DOHH2 (cell line): ENCODE measurements around the gene CD244.

Experiments used
- H3F3A ChIP-seq: fragments of 200-600 bp; sonication (generic), shearing (Covaris generic); 2 replicates; pipeline ENCODE4 v1.6.0; 2016; ENCODE audit warnings: antibody characterized with exemption, mild to moderate bottlenecking; ENCODE audit not compliant: control insufficient read depth, insufficient read depth
- H3K27ac ChIP-seq: fragments of 200-600 bp; sonication (generic); 2 replicates; pipeline ENCODE4 v1.5.1; 2014; ENCODE audit warnings: low read depth, mild to moderate bottlenecking, low read length, moderate library complexity
- H3K27me3 ChIP-seq: fragments of 200-600 bp; sonication (generic); 2 replicates; pipeline ENCODE4 v1.6.1; 2014; ENCODE audit warnings: mild to moderate bottlenecking, low read length, mixed read lengths; ENCODE audit not compliant: control insufficient read depth
- H3K36me3 ChIP-seq: fragments of 200-600 bp; sonication (generic); 2 replicates; pipeline ENCODE4 v1.6.1; 2014; ENCODE audit warnings: mild to moderate bottlenecking, low read length, moderate library complexity, mixed read lengths; ENCODE audit not compliant: control insufficient read depth
- H3K4me1 ChIP-seq: fragments of 200-600 bp; sonication (generic); 2 replicates; pipeline ENCODE4 v1.6.1; 2014; ENCODE audit warnings: mild to moderate bottlenecking, low read length, mixed read lengths; ENCODE audit not compliant: control insufficient read depth
- H3K4me2 ChIP-seq: fragments of 200-600 bp; sonication (generic); 2 replicates; pipeline ENCODE4 v1.6.0; 2014; ENCODE audit warnings: mild to moderate bottlenecking, low read length, moderate library complexity
- H3K4me3 ChIP-seq: fragments of 200-600 bp; sonication (generic); 2 replicates; pipeline ENCODE4 v1.5.1; 2014; ENCODE audit warnings: mild to moderate bottlenecking, low read length, mixed read lengths
- H3K79me2 ChIP-seq: fragments of 200-600 bp; sonication (generic); 2 replicates; pipeline ENCODE4 v1.6.1; 2014; ENCODE audit warnings: mild to moderate bottlenecking, low read length, mixed read lengths; ENCODE audit not compliant: control insufficient read depth
- H3K9me2 ChIP-seq: fragments of 200-600 bp; sonication (generic); replicated peaks from 2 replicates; pipeline ENCODE4 v1.6.1; 2014; ENCODE audit warnings: mild to moderate bottlenecking, low read length, mixed read lengths; ENCODE audit not compliant: control insufficient read depth
- H3K9me3 ChIP-seq: fragments of 200-600 bp; sonication (generic); 2 replicates; pipeline ENCODE4 v1.6.1; 2014; ENCODE audit warnings: antibody characterized with exemption, low read length, mixed read lengths; ENCODE audit not compliant: control insufficient read depth, insufficient read depth
- H4K20me1 ChIP-seq: fragments of 200-600 bp; sonication (generic); 2 replicates; pipeline ENCODE4 v1.6.0; 2014; ENCODE audit warnings: low read depth, mild to moderate bottlenecking, antibody characterized with exemption, low read length, moderate library complexity; ENCODE audit not compliant: control insufficient read depth, insufficient read depth
- CTCF ChIP-seq: fragments of 200-600 bp; sonication (generic); IDR thresholded peaks from one replicate; pipeline ENCODE4 v1.5.1; 2014; ENCODE audit warnings: antibody characterized with exemption, mild to moderate bottlenecking, low read depth, low read length; ENCODE audit not compliant: poor library complexity, severe bottlenecking
- EZH2phosphoT487 ChIP-seq: fragments of 200-600 bp; sonication (generic); IDR thresholded peaks from 2 replicates; pipeline ENCODE4 v1.6.1; 2017; ENCODE audit warnings: borderline replicate concordance, mild to moderate bottlenecking, antibody characterized with exemption, low read length, moderate library complexity, mixed read lengths

CD244 gene

GRCh38 chr1:160826546-160826945 lies 36.1 kb downstream of the CD244 start:
- no peaks in the 10 kb centered on the region for H3K9me3 ChIP-seq
- TF ChIP-seq CTCF: no peak
- no peak for TF ChIP-seq EZH2phosphoT487
- H4K20me1 ChIP-seq: no peaks in the 10 kb centered on the region
- no peaks in the 10 kb centered on the region for H3K79me2 ChIP-seq
- no peak overlapping the region for H3K4me3 ChIP-seq
- H3K4me1 ChIP-seq: no peaks in the 10 kb centered on the region
- H3F3A ChIP-seq: no peaks in the 10 kb centered on the region
- H3K4me2 ChIP-seq: no peak overlapping the region
- no peaks in the 10 kb centered on the region for H3K9me2 ChIP-seq
- no peak overlapping the region for H3K27ac ChIP-seq
- no peaks in the 10 kb centered on the region for H3K36me3 ChIP-seq
- H3K27me3 ChIP-seq: peaks cover 8% of the 10 kb centered on the region

GRCh38 chr1:160823296-160823695 lies 39.4 kb downstream of the CD244 start:
- Histone ChIP-seq H3K27me3 (no peaks in the 10 kb centered on the region), H3F3A (no peaks in the 10 kb centered on the region), H3K4me1 (no peaks in the 10 kb centered on the region), H3K36me3 (no peaks in the 10 kb centered on the region), H3K9me3 (no peaks in the 10 kb centered on the region), H3K4me3 (no peak overlapping the region), H4K20me1 (no peaks in the 10 kb centered on the region), H3K9me2 (no peaks in the 10 kb centered on the region), H3K79me2 (no peaks in the 10 kb centered on the region), H3K27ac (no peak overlapping the region), H3K4me2 (no peak overlapping the region)
- no peak for TF ChIP-seq CTCF
- TF ChIP-seq EZH2phosphoT487: no peak

- no peaks in the 10 kb centered on the region for H3K9me2 ChIP-seq
- no peaks in the 10 kb centered on the region for H4K20me1 ChIP-seq
These were observed 41.1 kb downstream of the CD244 start for GRCh38 chr1:160821627-160822026.

More at GRCh38 chr1:160821627-160822026, 41.1 kb downstream of the CD244 start:
- H3F3A ChIP-seq: no peaks in the 10 kb centered on the region
- no peak overlapping the region for H3K4me2 ChIP-seq
- no peak overlapping the region for H3K4me3 ChIP-seq
- H3K36me3 ChIP-seq: no peaks in the 10 kb centered on the region
- no peaks in the 10 kb centered on the region for H3K9me3 ChIP-seq
- no peaks in the 10 kb centered on the region for H3K79me2 ChIP-seq
- no peak overlapping the region for H3K27ac ChIP-seq
- no peaks in the 10 kb centered on the region for H3K4me1 ChIP-seq
- H3K27me3 ChIP-seq: no peaks in the 10 kb centered on the region
- TF ChIP-seq EZH2phosphoT487: no peak
- no peak for TF ChIP-seq CTCF
